Stimulated activated CD8-positive, alpha-beta memory T cell treated with anti-CD3 and anti-CD28 coated beads, Interleukin-15, amount 100 ng/mL, for 48 hours (primary cell): ENCODE results near the gene ITGB8.

Source experiments
- DNase-seq, 2 donors: peaks; one replicate each; pipeline ENCODE4 v3.0.0-alpha.2; 2020; ENCODE audit warnings: low read depth in 2 of 2

ITGB8 gene

DNA sequence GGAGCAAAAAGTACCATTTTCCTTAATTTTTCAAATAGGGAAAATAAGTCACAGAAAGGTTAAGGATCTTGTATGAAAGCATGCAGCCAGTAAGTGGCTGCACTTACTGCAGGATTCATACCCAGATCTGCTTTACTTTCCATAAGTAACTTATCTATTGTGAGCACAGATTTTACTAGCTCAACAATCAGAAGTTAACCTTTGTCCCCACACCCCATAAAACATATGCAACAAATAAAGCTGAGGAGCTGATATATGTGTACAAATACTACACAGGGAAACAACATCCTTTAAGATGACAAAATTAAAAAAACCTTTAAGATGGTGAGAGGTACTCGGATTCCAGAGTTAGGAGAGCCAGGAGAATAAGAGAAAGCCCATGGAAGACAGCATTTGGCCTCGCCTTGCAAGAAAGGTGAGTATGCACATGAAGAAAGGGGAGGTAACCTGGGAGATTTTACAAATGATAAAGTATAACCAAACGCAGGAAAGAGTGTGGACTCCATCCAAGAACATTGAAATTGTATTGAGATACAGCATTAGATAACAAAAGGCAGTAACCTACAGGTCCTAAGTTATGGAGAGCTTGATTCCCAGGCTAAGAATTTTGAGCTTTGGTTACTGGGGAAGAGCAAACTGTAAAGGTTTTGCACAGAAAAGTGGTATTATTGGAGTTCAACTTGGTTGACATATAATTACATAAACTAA lies 87.1 kb downstream of the ITGB8 start:
- DNase-seq, result no peak

DNA sequence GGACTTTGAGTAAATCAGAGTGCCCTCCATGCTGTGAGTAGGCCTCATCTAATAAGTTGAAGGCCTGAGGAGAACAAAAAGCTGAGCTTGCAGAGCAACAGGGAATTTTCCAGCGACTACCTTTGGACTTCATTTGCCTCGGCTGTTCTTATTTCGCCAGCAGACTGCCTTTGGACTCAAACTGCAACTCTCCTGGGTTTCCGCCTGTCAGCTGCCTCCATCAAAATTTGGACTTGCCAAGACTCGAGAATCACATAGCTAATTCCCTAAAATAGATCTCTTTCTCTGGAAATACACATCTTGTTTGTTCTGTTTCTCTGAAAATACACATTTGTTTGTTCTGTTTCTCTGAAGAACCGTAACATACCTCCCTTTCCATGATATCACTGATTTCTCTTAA lies 93.8 kb downstream of the ITGB8 start:
- DNase-seq, result no peak

DNA sequence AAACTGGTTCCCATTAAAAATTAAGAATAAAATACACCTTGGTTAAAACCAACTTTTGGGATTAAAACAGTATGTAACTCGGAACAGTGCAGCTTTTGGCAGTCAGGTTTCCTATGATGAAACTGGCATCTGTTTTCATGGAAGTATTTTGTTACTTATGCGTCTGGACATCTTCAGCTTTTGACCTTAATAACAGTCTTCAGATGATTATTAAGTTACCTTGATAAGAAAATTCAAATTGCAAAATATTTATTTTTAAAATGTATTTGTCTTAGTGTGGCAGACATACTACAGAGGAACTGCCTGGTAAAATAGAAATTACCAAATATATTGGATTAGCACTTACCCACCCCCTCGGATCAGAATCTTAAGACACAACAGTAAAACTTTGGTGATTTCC lies 100.0 kb downstream of the ITGB8 start:
- DNase-seq, result no peak

DNA sequence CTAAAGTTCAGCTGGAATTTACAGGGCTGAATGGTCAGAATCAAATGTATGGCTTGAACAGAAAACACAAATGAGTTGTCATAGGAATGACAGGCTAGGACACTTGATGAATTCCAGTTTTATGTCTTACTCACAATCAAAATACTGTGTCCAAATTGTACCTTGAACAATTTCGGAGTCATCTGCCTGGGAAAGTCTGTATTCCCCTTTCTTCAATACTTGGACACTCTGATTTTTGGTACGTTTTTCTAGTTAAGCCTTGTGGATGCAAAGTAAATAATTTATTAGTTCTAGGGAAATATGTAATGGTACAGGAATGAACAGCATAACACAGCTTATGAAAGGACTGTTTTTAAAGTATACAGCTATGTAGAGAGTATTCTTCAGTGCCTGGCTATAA lies 100.4 kb downstream of the ITGB8 start:
- DNase-seq, result no peak

DNA sequence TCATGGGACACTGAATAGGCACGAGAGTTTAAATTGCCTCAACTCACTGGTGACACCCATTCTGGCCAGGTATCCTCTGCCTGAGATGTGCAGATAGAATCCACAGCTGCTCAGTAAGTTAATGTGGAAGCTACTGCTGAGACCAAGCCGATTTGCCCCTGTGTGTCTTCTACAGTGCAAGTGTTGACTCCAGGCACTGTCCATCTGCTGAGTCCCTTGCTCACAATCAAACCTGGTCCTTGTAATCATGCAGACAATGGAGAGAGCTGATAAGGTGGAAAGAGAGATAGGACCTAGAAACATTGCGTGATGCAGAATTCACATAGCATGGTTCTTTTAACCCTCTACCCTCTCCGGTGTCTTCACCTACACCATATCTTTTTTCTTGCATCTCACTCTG lies 101.4 kb downstream of the ITGB8 start:
- no peak for DNase-seq

DNA sequence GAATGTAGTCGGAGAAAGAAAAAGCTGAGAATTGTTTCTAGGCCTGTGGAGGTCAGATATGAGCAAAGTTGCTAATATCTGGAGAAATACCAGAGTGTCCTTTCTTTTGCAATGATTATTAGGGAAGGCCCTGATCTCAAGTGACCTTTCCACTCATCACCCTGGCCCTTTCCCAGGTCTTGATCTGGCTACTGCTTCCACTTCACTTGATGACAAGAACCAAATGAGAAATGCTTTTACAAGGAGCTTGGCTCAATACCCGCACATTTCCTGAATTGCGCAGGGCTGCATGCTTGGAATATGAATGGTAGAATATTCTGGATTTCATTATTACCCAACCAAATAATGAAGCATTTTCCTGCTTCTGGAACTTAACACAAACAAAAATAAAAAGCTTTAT lies 104.6 kb downstream of the ITGB8 start:
- DNase-seq, result no peak

DNA sequence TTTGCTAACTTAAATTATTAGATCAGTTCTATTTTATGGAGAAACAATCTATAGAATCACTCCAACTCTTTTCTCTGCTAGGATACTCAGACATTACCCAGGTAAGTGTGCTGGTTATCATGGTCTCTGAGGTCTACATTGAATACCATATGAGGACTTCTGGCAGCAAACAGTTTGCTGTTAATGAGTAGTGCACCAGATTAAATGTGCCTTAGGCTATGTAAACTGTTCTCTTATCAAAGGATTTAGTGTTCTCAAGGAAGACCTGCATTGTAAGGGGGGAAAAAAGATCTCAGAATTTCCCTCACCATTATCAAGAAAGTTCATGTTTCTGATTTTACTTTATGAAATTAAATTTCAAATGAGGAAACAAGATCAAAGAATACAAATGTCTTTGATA lies 107.5 kb downstream of the ITGB8 start:
- DNase-seq, result no peak

DNA sequence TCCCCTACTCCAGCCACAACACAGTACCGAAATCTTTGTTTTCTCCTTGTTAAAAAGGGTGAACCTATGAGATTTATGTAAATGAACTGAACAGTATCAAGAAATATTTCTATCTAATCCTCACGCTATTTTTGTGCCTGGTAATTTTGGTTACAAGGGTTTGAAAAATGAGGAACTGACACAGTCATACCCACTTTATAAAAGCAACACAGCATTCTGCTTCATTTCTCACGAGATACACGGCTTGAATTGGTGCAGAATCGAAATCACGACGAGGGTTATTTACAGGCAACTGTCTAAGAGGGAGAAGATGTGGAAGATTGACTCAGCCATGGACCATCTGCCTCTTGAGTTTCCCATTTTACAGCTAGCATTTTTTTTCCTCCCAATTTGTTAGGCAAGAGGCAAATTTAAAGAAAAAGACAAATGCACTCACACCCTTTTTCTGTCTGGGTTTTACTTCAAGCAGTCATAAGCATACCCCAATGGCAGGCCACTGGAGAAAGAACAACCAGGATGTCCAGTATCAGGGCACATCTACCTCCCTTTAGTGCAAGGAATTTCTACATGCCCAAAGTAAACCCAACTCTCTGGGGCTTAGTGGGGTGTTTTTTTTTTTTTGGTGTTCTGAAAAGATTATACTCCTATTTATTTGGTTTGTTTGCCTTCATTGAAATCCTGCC lies 108.1 kb downstream of the ITGB8 start:
- no peak for DNase-seq

DNA sequence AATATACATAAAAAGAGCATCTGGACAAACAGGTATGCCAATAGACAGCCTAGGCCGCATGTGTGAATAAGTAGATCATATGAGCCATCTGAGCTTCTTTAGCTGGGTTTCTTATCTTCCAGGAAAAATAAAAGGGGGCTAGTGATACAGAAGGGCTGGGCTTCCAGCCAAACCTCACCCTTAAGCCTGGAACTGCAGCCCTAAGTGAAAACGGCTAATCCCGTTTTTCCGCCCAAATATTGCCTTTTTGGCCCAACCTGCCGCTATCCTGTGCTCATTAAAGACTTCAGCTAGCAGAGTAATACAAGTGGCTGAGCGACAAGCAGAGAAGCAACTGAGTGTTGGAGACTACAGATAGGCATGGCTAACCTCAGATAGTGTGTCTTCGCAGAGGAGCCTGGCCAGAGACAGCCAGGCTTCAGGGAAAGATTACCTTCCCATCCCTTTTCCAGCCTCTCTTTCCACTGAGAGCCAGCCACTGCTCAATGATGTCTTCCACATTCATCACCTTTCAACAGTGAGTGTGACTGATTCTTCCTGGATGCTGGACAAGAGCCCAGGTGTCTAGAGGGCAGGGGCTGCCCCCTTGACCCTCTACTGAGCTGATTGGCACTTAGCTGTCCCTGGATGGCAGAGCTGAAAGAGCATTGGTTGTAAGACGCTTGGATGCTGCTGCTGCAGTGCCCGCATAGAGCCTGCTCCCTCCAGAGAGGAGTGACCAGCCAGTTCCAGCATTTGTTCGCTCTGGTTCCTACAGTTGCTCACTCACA lies 108.9 kb downstream of the ITGB8 start:
- DNase-seq, result no peak

DNA sequence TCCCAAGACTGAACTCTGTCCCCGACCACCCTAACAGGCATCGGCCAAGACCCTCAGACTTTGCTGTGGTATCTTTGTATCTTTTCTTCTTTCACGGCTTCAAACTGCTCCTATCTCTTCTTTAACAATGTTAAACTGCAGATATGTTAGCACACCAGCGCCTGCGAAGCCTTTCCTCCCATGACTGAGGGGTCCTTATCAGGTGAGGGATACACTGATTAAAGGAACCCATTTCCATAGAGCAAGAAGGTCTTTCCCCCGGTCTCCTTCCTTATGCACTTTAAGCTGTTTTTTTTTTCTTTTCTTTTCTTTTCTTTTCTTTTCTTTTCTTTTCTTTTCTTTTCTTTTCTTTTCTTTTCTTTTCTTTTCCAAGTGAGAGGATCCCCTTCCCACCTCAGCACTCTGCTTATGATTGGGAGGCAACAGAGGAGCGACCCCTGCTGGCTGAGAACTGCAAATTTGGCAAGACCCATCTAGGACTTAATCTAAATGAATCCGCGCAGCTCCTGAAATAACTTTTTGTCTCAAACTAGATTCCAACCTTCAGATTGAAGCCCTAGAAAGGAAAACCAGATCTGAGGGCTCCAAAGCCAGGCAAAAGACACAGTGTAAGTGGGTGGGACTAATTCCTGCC lies 109.9 kb downstream of the ITGB8 start:
- no peak for DNase-seq

DNA sequence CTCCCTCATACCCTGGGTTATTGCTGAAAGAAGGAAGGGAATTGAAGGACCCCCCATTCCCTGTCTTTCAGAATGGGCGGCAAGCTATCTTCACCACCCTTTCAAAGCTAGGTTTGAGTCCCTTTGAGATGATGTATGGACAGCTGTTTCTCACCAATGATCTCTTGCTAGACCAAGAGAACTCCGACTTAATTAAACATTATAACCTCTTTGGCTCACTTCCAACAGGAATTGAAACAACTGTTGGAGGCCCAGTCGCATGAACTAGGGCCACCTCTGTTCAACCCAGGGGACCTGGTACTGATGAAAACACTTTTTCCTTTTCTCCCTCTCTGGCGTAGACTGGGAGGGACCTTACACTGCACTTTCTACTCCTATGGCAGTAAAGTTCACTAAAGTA lies 110.6 kb downstream of the ITGB8 start:
- DNase-seq, result no peak

DNA sequence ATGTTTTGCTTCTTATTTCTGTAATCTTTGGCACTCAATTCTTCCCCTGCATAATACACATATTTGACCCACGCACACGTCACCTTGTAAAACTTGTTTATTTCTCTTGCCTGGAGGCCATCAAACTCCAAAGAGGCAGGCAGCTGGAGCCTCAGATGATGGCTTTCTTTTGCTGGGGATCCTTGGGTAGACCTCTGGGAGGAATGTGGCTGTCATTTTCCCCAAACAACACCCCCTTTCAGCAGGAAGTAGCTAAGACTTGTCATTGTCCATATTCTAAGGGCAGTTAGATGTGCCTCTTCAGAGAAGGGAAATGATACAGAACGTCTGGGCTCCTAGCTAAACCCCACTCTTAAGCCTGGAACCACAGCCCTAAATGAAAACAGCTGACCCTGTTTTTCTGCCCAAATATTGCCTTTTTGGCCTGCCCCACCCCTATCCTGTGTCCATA lies 111.3 kb downstream of the ITGB8 start:
- no peak for DNase-seq

DNA sequence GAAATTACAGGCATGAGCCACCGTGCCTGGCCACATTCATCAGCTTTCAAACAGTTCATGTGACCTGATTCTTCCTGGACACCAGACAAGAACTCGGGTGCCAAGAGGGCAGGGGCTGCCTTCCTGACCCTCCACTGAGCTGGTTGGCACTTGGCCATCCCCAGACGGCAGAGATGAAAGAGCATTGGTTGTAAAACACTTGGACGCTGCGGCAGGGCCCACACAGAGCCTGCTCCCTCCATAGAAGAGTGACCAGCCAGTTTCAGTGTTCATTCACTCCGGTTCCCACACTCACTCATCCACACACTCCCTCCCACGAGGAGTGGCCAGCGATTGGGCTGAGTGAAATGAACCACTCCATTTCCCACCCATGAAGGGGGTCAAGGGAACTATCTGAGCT lies 112.3 kb downstream of the ITGB8 start:
- no peak for DNase-seq

DNA sequence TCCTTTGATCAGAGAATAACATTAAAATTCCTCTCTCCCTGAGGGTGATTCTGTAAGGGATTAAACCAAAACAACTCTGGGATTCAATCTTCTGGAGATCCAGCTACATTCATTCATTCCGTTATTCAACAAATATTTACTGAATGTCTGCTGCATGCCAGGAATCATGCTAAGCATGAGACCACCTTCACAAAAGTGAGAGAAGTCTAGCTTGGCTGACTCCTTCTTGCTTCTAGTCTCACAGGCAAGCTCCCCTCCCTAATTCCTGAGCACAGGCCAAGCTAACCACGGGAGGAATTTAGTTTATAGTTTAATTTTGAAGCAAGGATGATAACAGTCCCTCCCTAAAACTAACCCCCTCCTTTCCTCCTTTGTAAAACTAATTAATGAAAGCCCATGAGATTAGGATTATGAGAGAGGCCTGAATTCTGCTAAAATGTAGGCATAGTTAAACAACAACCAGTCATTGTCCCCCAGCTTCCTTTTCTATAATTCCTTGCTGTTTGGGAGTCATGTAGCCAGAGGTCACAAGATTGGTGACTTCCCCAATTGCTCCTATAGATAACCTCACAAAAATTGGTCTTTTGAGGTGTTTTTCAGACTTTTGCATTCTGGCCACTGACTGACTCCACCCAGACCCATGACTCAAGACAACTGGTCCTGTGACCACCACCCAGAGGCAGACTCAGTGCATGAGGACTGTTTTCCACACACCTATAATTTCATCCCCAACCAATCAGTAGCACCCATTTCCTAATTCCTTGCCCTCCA lies 113.5 kb downstream of the ITGB8 start:
- no peak for DNase-seq

DNA sequence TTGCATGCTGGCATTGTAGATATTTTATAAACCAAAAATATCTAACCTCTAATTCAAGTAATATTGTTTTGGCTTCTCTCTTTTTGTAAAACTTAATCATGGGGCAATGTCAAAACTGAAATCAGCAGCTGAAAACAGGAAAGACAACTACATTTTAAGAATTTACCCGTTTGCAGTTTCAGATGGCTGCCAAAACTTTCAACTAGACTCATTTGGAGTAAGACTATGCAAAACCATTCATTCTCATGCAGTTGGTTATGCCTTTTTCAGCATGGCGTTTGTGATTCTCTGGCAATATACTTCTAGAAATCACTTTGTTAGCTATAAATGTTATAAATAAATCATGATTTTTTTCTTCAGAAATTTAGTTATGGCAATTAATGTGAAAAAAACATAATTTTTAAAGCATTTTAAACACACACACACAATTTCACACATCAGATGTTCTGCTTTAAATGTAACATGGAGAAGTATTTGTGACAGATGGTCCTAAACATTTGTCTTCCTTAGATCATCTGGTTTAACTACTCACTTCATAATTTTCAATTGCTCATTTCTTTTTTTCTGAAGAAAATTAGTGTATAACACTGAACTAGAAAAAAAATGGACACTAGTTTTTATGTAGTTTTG lies 116.4 kb downstream of the ITGB8 start:
- no peak for DNase-seq

DNA sequence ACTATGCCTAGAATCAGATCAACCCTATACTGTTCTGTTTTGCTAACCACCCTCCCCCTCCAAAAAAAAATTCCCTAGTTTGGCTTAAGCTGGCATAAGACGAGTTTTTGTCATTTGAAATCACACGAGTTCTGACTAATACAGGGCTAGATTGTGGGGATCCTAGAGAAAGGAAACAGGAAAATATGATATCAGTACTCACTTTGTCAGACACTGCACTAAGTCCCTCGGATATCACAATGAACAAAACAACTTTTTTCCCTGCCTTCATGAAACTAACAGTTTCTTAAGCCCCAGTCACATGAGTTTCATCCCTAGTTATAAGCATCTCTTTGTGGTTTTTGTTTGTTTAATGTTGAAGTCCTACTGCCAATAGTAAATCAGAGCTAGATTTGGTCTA lies 118.5 kb downstream of the ITGB8 start:
- no peak for DNase-seq

DNA sequence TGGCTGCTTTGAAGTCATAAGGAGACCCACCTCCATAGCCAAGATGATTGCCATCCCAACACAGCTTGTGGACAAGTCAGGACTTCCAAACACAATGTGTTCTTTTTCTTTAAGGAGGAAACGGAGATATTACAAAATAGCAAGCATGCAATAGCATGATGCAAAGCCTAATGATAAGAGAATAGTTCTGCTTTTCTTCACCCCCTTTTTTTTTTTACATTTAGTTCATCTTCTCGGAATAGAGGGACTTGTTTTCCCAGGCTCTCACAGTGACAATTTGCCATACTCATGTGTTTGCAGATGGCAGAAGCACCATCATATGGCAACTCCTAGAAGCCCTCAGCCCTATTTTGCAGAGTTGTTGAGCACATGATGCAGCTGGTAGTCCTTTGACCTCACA lies 119.8 kb downstream of the ITGB8 start:
- no peak for DNase-seq

DNA sequence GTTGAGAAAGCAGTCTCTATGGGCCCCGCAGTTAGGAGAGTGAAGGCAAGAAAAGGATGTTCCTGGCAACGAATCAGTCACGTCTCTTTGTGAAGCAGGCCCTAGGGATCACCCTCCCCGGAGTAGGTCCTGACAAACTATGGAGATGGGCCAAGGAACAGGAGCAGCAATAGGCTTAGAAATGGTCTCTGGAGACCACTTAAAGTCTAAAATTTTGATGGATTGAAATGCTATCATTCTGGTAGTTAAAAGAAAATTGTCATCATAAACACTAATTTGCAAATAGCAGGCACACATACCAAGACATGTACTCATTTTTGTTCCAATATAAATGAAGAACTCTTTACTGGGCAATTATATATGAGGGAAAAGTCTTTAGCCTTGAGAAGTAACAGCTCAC lies 123.5 kb downstream of the ITGB8 start:
- no peak for DNase-seq

DNA sequence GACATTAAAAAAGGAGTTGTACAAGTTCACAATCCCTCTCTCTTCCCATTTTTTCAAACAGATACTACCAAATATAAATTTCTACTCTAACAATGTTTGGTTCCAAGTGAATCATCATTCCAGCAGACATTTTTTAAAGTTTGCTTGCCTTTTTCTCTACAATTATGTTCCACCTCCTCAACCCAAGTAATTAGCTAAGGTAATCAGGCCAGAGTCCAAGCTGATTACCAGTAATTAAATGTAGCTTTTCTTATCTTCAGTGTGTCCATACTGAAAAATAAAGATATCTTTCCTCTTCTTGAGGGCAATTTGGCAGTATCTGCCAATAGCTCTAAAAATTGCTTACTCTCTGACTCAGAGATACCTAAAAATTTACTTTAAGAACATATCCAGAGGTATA lies 126.0 kb downstream of the ITGB8 start:
- no peak for DNase-seq

DNA sequence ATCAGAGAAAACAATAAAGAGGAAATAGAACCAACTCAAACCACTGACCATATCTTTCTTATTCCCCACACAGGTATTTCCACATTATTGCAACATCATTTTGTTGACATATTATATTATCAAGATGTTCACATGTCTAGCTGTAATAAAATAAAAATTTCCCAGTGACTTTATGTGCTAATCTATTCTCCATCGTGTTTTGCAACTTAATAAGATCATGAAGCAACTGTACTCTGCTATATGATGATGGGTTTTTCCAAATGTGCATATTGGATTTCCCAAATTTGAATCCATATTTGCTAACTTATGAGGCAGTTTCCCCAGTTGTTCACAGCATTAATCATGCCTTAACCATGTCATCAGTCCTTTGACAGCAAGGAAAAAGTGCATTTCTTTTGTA lies 127.8 kb downstream of the ITGB8 start:
- no peak for DNase-seq

DNA sequence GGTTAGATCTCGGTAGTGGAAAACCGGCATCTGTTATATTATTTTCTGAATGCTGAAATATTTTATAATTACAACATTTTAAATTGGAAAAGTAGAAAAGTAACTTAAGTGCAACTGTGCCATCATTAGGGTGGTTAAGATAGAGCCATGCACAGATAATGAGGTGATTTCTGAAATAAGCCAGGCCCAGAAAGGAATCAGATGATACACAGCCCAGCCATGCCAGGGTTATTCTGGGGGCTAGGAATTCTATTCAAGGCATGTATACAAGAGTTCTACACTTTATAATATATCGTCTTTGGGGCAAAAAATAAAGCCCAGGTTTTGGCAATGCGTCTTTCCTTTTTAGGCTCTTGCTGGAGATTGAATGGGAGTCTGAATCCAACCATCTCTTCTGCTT lies 128.7 kb downstream of the ITGB8 start:
- DNase-seq, result no peak
